ENCODE results near the gene EPHA10.
"Not testable (repeated sequence)": the region's sequence is repeated elsewhere in the genome, so short reads cannot be mapped to it uniquely, and the experiment has no call there.

The EPHA10 gene

DNA sequence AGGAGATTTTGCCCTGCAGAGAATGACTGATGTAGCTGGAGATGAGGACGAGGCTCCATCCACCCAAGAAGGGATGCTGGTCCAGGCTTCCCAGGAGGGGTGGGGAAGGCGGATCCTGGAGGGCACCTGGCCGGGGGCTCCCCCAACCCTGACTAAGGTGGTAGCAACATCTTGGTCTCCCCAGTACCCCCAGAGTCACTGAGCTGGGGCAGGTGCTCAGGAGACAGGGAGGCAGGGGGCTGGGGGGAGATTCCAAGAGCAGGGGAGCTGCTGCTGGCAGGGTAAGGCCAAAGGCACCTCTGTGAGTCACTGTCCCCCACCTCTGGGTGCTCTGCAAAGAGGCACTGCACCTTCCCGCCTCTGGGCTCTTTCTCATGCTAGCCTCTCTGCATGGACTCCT is 48.6 kb downstream of the EPHA10 start:
- no peak for DNase-seq (ENCODE audit: low spot score)

DNA sequence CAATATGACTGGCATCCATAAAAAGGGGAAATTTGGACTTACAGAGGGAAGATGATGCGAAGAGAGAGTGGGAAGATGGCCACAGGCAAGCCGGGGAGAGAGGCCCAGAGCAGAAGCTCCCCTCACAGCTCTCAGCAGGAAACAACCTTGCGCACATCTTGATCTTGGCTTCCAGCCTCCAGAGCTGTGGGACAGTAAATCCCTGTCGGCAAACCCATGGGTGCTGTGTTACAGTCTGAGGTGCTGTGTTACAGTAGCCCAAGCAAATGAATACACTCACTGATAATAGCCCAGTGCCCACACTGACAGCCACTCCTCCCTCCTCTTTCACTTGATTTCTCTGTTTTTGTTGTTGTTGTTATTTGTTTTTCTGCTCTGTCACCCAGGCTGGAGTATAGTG is 50.2 kb downstream of the EPHA10 start:
- no peak for DNase-seq (ENCODE audit: low spot score)

DNA sequence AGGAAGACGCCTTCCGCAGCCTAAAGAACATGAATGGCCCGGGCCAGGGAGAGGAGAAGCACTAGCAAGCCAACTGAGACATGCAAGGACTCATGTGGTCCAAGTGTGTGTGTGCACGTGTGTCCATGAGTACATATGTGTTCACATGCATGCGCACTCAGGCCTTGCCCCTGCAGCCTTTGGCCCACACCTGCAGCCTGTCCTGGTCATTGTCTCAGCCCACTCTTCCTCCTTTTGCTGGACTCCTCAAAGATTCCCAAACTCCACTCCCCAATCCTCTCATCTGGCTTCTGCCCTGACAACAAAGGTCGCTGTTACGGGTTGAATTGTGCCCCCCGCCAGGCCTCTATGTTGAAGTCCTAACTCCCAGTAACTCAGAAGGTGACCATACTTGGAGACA is 50.7 kb downstream of the EPHA10 start:
- DNase-seq (ENCODE audit: low spot score) = no peak

DNA sequence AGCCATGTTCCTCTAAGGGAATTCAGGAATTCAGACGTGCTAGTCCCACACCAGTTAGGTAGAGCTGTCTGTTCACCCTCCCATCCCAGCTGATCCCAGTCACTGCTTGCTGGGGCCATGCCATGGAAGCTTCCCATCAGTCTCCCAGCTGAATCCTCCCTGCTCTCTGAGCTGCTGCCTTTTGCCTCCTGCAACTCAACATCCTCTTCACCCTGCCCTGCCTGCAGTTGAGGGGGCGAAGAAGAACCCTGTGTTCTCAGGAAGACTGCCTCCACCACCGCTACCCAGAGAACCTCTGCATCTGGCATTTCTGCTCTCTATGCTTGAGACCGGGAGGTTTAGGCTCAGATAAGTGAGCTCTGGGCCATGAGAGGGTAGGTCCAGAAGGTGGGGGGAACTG is 56.4 kb downstream of the EPHA10 start:
- DNase-seq (ENCODE audit: low spot score) = no peak

DNA sequence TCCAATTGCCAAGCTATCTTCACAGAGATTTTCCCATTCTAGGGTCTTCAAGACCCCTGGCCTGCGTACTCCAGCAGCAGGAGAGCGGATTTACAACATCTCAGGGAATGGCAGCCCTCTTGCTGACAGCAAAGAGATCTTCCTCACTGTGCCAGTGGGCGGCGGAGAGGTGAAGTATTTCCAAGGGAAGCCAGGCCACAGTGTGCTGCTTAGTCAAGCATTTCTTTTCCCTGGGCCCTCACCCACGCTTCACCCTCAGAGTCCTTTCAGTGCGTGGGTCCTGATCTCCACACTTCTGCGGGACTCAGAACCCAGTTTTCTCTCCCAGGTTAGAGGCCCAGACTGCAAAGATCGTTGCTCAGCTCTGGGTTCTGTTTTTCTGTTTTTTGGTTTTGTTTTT is 59.5 kb downstream of the EPHA10 start:
- DNase-seq (ENCODE audit: low spot score) = no peak

DNA sequence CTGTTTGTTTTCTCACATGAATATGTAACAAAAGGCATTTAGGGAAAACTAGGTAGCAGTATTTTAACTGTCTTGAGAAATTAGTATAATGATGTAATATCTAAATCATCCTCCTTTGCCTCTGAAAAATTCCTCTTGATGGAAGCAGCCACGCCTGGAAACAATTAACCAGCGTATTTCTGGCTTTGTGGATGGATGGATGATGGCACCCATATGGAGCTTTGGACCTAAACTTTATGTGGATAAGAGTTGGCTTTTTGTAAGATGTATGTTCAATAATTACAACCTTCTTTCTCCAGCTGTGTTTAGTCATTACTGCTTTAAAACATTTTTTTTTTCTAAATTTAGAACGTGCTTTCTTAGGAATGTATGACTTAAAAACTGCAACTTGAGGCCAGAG is 60.0 kb downstream of the EPHA10 start:
- no peak for DNase-seq (ENCODE audit: low spot score)

DNA sequence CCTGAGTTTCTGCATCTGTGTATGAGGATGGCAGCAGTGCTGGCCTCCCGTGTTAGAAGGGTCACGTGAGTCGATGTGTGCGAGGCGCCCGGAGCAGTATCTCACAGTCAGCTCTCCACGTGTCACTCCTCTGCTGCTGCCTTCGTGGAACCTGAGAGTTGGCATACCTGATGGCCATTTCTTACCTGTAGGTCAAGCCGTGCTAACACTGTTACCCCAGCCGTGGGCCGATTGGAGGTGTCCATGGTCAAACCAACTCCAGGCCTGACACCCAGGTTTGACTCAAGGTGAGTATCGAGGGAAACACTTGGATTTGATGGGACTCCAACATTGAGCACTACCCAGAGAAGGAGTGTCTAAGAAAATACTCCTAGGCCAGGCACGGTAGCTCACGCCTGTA is 61.9 kb downstream of the EPHA10 start:
- DNase-seq (ENCODE audit: low spot score) = no peak

DNA sequence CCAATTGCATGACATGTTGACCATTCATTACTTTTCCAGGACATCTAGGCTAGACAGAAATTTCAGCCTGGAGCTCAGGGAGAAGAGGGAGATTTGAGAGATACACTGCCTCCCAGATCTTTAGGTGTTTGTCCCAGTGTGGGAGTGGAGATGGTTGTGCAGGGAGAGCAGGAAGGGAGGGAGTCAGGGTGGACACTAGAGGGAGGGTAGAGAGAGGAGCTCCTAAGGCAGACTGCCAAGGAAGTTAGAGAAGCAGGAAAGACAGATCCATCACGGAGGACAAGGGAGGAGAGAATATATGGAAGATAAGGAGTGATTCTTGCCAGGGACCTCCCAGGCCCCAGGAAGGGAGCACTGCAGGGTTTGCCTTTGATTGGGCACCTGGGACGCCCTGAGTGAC is 63.9 kb downstream of the EPHA10 start:
- no peak for DNase-seq (ENCODE audit: low spot score)

DNA sequence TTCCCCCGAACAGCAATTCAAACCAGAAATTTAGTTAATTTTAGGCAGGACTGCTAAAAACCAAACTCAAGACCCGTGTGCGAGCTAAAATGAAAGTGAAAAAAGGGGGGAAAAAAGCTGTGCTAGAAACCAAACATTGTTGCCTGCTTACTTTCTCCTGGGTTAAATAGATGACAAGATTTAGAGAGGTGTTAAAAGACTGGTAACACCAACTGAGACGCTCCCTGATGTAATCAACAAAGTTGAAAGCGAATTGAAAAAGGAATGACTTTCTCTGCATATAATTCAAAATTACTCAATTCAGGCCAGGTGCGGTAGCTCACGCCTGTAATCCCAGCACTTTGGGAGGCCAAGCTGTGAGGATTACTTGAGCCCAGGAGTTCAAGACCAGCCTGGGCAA is 65.8 kb downstream of the EPHA10 start:
- DNase-seq (ENCODE audit: low spot score) = no peak

DNA sequence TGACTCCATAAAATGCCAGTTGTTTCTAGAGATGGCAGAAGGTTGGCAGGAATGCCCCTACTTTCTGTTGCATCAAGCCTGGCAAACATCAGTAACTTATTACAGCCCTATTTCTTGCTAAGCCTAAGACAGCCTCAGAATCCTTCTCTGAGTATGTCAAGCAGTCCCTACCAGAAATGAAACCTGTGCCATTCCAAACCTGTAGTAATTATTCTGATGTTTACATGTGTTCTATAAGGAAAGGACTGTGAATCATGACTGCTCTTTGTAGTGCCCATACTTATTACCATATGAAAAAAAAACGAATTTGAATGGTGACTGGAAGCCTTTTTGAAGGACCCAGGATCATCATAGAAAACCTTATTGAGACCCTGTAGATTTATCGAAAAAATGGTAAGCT is 67.2 kb downstream of the EPHA10 start:
- no peak for DNase-seq (ENCODE audit: low spot score)

DNA sequence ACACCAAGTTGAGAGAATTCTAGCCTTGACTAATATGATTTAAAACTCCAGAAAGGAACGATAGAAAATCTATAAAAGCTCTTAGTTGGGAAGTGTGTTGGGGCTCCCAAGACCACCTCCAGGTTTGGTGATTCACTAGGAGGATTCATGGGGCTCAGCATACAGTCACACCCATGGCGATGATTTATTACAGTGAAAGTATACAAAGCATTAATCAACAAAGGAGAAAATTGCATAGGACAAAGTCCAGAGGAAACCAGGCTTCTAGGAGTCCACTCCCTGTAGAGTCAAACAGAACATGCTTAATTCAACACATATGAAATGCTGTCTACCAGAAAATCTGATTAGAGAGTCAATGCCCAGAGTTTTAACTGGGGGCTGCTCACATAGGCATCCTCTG is 67.8 kb downstream of the EPHA10 start:
- no peak for DNase-seq (ENCODE audit: low spot score)

DNA sequence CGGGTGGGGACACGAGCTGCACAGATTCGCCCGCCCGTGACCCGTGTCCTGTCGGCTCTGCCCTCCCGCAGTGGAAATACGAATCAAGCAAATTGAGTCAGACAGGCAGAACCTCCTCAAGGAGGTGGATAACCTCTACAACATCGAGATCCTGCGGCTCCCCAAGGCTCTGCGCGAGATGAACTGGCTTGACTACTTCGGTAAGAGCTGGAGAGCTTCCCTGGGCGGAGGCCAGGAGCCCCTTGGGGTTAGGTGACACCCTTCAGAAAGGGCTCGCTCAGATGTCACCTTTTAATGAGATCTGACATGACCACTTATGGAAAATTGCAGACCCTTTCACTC is 72.1 kb downstream of the EPHA10 start:
- no peak for DNase-seq (ENCODE audit: low spot score)

DNA sequence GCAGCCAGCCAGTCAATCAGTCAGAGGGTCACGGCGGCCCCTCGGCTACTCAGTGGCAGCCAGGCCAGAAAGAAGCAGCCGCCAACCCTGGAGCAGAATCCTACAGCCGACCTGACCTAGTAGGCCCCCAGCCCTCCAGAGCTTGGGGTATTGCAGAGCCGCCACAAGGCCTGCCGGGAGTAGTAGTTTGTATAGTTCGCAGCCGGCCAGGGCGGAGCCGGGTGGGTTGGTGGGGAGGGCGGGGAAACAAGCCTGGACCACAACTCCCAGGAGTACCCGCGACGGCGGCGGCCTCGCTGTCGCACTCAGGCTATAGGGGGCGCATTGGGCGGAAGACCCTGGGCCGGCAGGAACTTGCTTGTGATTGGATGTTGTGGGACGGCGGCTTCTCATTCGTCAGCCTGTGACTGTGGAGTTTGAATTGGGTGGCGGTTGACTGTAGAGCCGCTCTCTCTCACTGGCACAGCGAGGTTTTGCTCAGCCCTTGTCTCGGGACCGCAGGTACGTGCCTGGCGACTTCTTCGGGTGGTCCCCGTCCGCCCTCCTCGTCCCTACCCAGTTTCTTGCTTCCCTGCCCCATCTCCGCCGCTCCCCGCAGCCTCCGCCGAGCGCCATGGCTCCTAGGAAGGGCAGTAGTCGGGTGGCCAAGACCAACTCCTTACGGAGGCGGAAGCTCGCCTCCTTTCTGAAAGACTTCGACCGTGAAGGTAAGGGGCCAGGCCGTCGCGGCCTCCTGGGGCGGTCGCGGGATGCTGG is 72.7 kb downstream of the EPHA10 start, which contains the start of gene CDCA8:
Gene CDCA8 (plus strand): TSS at position 439 of the 756 bp plus-strand sequence. CDS start 175 bp downstream, at position 614.
- peak; percentile 98 for DNase-seq (ENCODE audit: low spot score)

DNA sequence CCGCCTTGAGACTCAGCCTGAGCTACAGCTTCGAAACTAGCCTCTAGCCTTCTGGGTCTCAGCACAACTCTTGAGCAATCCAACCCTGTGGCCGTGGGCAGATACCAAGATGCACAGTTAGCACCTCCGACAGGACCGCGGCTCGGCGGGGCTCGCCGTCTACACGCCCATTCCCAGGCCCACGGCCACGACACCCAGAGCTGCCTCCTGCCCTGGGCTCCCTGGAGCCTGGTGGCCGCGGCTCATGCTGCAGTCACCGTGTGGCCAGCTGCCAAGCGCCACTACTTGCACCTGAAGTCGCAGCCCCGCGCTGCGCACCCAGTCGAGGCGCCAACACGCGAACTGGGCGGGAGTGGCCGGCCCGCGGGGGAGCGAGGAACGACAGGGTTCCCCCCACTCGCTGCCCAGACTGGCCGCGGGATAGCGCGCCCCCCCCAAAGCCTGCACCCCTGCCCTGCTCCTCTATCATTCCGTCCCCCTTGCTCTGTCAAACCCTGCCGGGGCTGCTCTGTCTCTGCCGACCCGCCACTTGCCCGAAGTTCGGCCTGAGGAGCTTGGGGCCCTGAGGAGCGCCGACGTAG is 73.3 kb downstream of the EPHA10 start:
- no peak for DNase-seq (ENCODE audit: low spot score)

DNA sequence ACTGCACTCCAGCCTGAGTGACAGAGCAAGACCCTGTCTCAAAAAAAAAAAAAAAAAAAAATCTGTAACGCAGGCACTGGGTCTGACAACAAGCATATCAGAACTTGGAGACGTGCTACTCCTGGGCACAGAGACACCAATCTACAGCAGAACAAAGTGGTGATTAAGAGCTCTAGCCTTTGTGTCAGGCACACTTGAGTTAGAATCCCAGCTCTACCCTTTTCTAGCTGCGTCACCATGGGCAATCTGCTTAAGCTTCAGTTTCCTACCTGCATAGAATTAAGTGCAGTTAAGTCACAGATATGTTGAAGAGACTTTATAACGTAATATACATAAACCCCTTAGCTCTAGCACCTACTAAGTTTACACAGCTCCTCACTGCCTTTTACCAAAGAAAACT is 76.0 kb downstream of the EPHA10 start:
- no peak for DNase-seq (ENCODE audit: low spot score)

DNA sequence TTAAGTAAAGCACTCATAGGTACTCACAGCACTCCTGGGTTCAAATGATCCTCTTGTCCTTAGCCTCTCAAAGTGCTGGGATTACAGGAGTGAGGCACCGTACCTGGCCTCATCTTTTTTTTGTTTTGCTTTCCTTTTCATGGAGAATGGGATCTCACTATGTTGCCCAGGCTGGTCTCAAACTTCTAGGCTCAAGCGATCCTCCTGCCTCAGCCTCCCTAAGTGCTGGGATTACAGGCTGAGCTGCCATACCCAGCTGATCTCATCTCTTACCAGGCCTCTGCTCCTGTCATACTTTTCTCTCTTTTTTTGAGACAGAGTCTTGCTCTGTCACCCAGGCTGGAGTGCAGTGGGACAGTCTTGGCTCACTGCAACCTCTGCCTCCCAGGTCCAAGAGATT is 77.2 kb downstream of the EPHA10 start:
- not testable (repeated sequence) for DNase-seq (ENCODE audit: low spot score)

DNA sequence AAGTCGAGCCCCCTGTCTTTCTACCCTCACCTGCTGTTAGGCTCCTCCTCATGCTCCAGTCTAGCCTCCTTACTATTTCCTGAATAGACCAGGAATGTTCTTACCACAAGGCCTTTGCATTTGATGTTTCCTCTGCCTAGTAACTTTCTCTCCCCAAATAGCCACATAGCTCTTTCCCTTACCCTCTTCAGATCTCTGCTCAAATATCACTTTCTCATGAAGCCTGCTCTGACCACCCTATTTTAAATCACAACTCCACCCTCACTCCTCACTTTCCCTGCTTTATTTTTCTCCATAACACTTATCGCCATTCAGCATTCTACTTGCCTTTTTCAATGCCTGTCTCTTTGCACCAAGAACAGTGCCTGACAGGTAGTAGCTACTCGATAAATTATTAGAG is 79.2 kb downstream of the EPHA10 start:
- DNase-seq (ENCODE audit: low spot score) = no peak

DNA sequence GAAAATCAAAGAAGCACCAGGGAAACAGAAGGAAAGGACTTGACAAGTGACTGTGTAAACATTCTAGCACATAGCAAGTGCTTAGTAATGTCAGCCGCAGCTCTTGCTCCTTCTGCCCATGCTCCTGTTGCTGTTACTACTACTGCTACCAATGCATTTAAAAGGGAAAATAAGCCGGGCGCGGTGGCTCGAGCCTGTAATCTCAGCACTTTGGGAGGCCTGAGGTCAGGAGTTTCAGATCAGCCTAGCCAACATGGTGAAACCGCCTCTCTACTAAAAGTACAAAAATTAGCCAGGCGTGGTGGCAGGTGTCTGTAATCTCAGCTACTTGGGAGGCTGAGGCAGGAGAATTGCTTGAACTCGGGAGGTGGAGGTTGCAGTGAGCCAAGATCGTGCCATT is 80.7 kb downstream of the EPHA10 start:
- DNase-seq (ENCODE audit: low spot score) = not testable (repeated sequence)

DNA sequence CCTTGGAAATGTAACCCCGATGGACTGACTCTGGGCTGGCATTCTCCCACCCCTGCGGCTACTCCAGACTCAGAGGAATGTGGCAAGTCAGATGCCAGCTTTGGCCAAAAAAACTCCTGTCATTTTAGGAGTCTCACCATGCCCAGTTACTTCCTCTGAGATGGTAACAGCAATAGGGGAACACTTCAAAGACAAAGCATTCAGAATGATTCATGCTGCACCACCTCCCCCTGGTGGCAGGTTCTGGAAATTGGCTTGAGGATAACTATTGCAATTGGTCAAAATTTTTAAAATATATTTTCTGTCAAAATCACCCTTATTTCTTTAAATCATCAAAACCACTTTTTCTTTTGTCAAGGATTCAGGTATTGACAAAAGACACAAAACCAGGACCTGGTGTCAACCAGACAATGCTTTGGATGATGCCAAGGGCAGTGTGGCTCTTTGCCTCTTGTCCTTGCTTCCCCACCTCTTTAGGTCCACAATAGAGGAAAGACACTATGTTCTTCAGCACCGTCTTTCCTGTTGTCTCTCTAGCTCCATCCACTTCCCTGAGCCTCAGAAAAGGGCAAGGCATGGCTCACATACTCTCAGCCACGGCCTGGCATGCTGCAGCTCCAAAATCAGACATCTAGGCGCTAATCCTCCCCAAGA is 82.5 kb downstream of the EPHA10 start:
- DNase-seq (ENCODE audit: low spot score) = peak; percentile 71

DNA sequence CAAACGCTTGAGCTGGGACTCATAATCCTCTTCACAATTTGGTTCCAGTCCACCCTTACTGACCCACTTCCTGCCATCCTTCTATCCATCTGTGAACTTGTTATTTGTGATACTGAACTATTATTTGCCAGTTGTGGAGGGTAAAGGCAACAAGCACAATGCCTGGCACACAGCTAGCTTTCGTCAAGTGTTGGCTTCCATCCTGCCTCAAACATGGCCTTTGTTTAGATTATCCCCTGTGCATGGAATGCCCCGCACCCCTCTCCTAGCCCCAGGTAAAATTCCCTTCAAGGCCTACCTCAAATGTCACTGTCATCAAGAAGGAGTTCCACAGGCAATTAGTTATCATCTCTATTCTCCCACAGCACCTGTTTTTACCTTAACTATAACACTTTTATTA is 84.0 kb downstream of the EPHA10 start:
- DNase-seq (ENCODE audit: low spot score) = no peak

DNA sequence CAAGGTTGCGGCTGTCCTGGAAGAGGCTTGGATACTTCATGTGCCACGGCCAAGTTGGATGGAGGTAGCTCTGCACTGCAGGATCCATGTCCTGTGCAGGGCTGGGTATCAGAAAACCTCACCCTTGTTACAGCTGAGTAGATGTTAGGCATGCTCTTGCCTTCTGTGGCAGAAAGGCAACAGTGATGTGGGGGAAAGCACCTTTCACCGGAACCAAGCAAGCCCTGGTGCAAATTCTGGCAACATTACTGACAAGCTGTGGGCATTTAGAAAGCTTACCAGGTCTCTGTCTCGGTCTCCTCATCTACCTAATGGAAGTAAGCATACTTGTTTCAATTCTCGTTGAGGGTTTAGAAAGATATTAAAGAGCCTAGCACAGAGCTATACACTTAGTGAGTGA is 87.1 kb downstream of the EPHA10 start:
- no peak for DNase-seq (ENCODE audit: low spot score)

DNA sequence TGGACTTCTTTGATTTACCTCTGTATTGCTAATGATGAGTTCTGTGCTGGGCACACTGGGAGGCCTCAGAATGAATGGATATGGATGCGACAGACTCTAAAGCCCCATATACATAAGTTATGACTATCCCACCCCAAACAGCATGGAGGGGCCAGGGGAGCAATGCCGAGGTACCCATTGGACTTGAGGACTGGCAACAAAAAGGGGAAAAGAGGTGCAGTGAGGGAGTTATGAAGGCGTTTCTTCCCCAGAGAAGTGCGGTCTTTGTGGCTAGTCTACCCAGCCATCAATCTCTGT is 87.8 kb downstream of the EPHA10 start:
- no peak for DNase-seq (ENCODE audit: low spot score)

DNA sequence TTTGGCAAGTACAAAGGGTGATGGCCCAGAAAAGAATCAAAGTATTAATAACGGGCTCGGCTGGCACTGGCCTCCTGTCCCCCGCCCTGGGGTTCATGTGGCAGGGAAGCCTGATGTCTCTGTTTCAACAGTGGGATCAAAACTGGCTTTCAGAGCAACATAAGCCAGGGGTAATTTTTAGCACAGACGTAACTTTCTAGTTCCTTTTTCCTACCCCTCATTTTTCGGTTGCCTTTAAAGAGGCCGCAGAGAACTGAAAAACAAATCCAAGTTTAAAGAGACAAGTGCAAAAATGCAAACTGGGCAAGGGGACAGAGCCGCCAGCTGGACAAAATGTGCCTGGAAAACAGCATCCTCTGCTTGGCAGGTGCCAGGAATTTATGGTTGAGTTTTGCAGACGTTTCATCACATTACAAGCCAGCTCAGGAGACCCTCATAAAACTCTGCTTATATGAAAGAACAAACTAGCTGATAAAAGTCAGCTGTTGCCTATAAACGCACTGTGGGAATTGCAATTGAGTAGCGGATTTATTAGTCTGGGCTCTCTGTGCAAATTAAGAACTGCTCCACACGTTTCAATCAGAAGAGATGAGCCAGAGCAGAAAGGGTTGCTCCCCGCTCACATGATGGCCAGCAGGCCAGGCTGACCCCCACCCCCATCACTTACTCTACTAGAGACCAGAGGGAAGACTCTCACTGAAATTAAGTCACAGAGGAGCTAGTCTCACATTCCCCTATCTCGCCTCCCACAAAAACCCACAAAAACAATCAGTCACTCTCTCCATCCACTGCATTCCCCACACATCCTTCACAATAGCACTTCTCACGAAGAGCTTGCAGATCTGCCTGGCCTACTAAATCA is 88.4 kb downstream of the EPHA10 start:
- no peak for DNase-seq (ENCODE audit: low spot score)

Data from iPS-NIHi11 (cell line).